HepG2 (cell line): Measurements from ENCODE around the gene ABT1. TPM values are rescaled to one million over a fixed set of nuclear protein-coding genes. Genes with fewer than 3 reads are reported as not detected.

Source experiments
- ELF4 ChIP-seq: sonication (generic); formaldehyde crosslinking; IDR thresholded peaks from 2 replicates; pipeline ENCODE4 v1.5.0; 2020; ENCODE audit warnings: missing genetic modification reagents, mild to moderate bottlenecking, moderate library complexity, borderline replicate concordance
- KLF13 ChIP-seq: sonication (generic); formaldehyde crosslinking; IDR thresholded peaks from 2 replicates; pipeline ENCODE4 v1.4.0; 2020; ENCODE audit warnings: mild to moderate bottlenecking, missing genetic modification reagents
- KLF15 ChIP-seq: sonication (generic); formaldehyde crosslinking; IDR thresholded peaks from 2 replicates; pipeline ENCODE4 v1.8.1; 2023; ENCODE audit warnings: borderline replicate concordance, mild to moderate bottlenecking, inconsistent platforms, missing genetic modification reagents, mixed read lengths
- MIER3 ChIP-seq: IDR thresholded peaks from 2 replicates; pipeline ENCODE4 v1.6.1; 2016; ENCODE audit warnings: missing compliant biosample characterization, borderline replicate concordance
- MTA3 ChIP-seq: sonication (generic); formaldehyde crosslinking; IDR thresholded peaks from 2 replicates; pipeline ENCODE4 v1.4.0; 2020; ENCODE audit warnings: missing genetic modification reagents
- MYNN ChIP-seq: sonication (generic); formaldehyde crosslinking; IDR thresholded peaks from 2 replicates; pipeline ENCODE4 v1.4.0; 2020; ENCODE audit warnings: mild to moderate bottlenecking, low read depth, missing genetic modification reagents
- NCOA1 ChIP-seq: sonication (generic); formaldehyde crosslinking; IDR thresholded peaks from 2 replicates; pipeline ENCODE4 v1.9.0; 2021; ENCODE audit warnings: missing genetic modification reagents
- PCBP1 ChIP-seq: fragments of 200-400 bp; formaldehyde crosslinking; IDR thresholded peaks from 2 replicates; pipeline ENCODE4 v1.6.1; 2017; ENCODE audit warnings: mild to moderate bottlenecking, low read depth, low read length, borderline replicate concordance
- SALL1 ChIP-seq: sonication (generic); formaldehyde crosslinking; IDR thresholded peaks from 2 replicates; pipeline ENCODE4 v1.8.0; 2022; ENCODE audit warnings: mild to moderate bottlenecking, missing genetic modification reagents
- SMC3 ChIP-seq: IDR thresholded peaks from 2 replicates; pipeline ENCODE4 v1.6.1; 2011; ENCODE audit warnings: low read length, improper control_type of control experiment
- TAF1 ChIP-seq: sonication (generic); formaldehyde crosslinking; IDR thresholded peaks from 2 replicates; pipeline ENCODE4 v1.4.0; 2020; ENCODE audit warnings: missing genetic modification reagents
- U2AF1 ChIP-seq: fragments of 200-400 bp; formaldehyde crosslinking; optimal IDR thresholded peaks from 2 replicates; pipeline ENCODE3; 2017; ENCODE audit warnings: mild to moderate bottlenecking, low read depth, low read length
- ZBTB38 ChIP-seq: sonication (generic); formaldehyde crosslinking; IDR thresholded peaks from 2 replicates; pipeline ENCODE4 v1.5.1; 2020; ENCODE audit warnings: mild to moderate bottlenecking, missing genetic modification reagents
- ZNF44 ChIP-seq: sonication (generic); formaldehyde crosslinking; IDR thresholded peaks from 2 replicates; pipeline ENCODE4 v1.5.1; 2020; ENCODE audit warnings: mild to moderate bottlenecking, missing genetic modification reagents
- ZNF619 ChIP-seq: sonication (generic); formaldehyde crosslinking; IDR thresholded peaks from 2 replicates; pipeline ENCODE4 v1.4.0; 2020; ENCODE audit warnings: mild to moderate bottlenecking, missing genetic modification reagents
- polyA plus RNA-seq, 8 experiments: library from polyadenylated mRNA; depleted of rRNA in 3 of 8; stranded (reverse) in 7 of 8; unstranded in 1 of 8; fragments of >200 nt; fragmentation: Illumina TruSeq in 4 of 8; extraction: Trizol in 4 of 8; gene quantifications; 2 replicates each; pipeline versions ENCODE4 v1.2.1 to v1.2.3, GENCODE V29; 2011 to 2016; ENCODE audit warnings: low read depth in 4 of 8, missing spikeins in 1 of 8, mixed read lengths in 1 of 8; ENCODE audit not compliant: insufficient read depth in 1 of 8
- total RNA-seq, 5 experiments: library from RNA; depleted of rRNA; stranded (reverse); fragments of >200 nt; fragmentation: Illumina TruSeq; extraction: Trizol; gene quantifications; 2 replicates each; pipeline ENCODE4 v1.2.3, GENCODE V29; 2016; ENCODE audit warnings: low read depth in 1 of 5
- TF ChIP-seq, protein P1 (sequence below), 2 experiments: sonication (generic) in 1 of 2; formaldehyde crosslinking in 1 of 2; IDR thresholded peaks; 2 replicates each; pipeline versions ENCODE4 v1.4.0 to v1.6.1; 2018 to 2020; ENCODE audit warnings: missing genetic modification reagents in 2 of 2, borderline replicate concordance in 1 of 2, low read depth in 1 of 2, mild to moderate bottlenecking in 1 of 2, missing biosample characterization in 1 of 2
- TF ChIP-seq, protein P2 (sequence below): sonication (generic); formaldehyde crosslinking; IDR thresholded peaks from 2 replicates; pipeline ENCODE4 v1.4.0; 2020; ENCODE audit warnings: missing genetic modification reagents, borderline replicate concordance

Gene ABT1
- total and polyA plus RNA-seq, 2 of the 13 experiments (the other 11 are each of a cell fraction or from before 2014, with no cell fraction given), result 38.4 TPM

DNA sequence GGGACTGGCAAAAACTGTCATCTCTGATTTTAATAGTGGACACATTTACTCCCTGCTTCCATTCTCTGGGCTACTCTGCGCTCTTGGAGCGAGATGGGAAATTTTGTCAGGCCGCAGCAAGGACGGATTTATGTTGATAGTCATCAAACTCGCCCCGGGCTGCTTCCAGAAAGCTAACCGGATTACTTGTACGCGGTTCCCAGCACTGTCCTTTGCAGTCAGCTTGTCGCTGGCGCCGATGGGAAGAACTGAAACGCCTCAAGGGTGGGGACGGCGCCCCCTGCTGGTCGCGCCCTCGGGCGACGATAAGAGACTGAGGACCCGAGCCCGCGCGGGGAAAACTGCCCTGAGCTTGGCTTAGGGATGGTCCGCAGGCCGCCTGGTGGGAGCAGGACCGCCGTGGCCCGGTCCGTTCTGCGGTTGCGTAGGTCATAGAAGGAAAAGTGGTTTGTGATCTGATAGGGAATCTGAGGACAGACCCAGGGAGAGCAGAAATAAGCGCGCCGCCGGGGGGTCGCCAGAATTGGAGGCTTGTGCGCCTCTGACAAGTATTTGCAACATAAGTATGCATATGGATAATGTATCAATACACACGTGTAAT lies 984 bp upstream of the ABT1 start (continued):
- TF ChIP-seq ELF4, result no peak
- peak; percentile 77; the same call in 1 of the 2 replicates for TF ChIP-seq MYNN (CRISPR knock-in tag)
- TF ChIP-seq U2AF1, result peak; percentile 59
- TF ChIP-seq MIER3 (CRISPR knock-in tag), result peak; percentile 68; the same call in 1 of the 2 replicates
- TF ChIP-seq ZNF619 (CRISPR knock-in tag), result peak; percentile 72; the same call in 1 of the 2 replicates
- TF ChIP-seq NCOA1, result no peak
- TF ChIP-seq, protein P1, sequence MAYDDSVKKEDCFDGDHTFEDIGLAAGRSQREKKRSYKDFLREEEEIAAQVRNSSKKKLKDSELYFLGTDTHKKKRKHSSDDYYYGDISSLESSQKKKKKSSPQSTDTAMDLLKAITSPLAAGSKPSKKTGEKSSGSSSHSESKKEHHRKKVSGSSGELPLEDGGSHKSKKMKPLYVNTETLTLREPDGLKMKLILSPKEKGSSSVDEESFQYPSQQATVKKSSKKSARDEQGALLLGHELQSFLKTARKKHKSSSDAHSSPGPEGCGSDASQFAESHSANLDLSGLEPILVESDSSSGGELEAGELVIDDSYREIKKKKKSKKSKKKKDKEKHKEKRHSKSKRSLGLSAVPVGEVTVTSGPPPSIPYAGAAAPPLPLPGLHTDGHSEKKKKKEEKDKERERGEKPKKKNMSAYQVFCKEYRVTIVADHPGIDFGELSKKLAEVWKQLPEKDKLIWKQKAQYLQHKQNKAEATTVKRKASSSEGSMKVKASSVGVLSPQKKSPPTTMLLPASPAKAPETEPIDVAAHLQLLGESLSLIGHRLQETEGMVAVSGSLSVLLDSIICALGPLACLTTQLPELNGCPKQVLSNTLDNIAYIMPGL (CRISPR knock-in tag; IDR thresholded peaks at IDR 0.05; ENCODE audit: borderline replicate concordance in 1 of 2, low read depth in 1 of 2), result peak; percentile 99 to 100
- peak; percentile 73; the same call in 1 of the 2 replicates for TF ChIP-seq KLF15 (CRISPR knock-in tag)
- no peak for TF ChIP-seq PCBP1
- peak; percentile 49 for TF ChIP-seq TAF1 (CRISPR knock-in tag)
- TF ChIP-seq KLF13 (CRISPR knock-in tag), result peak; percentile 72; the same call in 1 of the 2 replicates
- no peak for TF ChIP-seq MTA3 (CRISPR knock-in tag)
- TF ChIP-seq, protein P2, sequence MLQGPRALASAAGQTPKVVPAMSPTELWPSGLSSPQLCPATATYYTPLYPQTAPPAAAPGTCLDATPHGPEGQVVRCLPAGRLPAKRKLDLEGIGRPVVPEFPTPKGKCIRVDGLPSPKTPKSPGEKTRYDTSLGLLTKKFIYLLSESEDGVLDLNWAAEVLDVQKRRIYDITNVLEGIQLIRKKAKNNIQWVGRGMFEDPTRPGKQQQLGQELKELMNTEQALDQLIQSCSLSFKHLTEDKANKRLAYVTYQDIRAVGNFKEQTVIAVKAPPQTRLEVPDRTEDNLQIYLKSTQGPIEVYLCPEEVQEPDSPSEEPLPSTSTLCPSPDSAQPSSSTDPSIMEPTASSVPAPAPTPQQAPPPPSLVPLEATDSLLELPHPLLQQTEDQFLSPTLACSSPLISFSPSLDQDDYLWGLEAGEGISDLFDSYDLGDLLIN (CRISPR knock-in tag), result no peak
- TF ChIP-seq ZNF44 (CRISPR knock-in tag), result peak; percentile 85; the same call in 1 of the 2 replicates
- TF ChIP-seq ZBTB38, result peak; percentile 90
- peak; percentile 95 for TF ChIP-seq SALL1
- peak; percentile 58; the same call in 1 of the 2 replicates for TF ChIP-seq SMC3
